GM12878 (cell line): Measurements from ENCODE around the gene TMEM82.

ENCODE experiments used
- CTCF ChIP-seq, 3 experiments: IDR thresholded peaks in 2 of 3; conservative IDR thresholded peaks in 1 of 3; 2 replicates each; pipeline ENCODE4 v1.5.1; 2011; ENCODE audit warnings: low read depth in 3 of 3, low read length in 3 of 3, mild to moderate bottlenecking in 3 of 3, control low read depth in 2 of 3, moderate library complexity in 2 of 3, inconsistent platforms in 1 of 3, mixed read lengths in 1 of 3; ENCODE audit not compliant: control insufficient read depth in 2 of 3, insufficient read depth in 1 of 3; ENCODE audit errors: extremely low read depth in 1 of 3
- EP300 ChIP-seq, 2 experiments: fragments of 150-350 bp in 1 of 2; IDR thresholded peaks; 2 replicates each; pipeline ENCODE4 v1.6.1; 2011 to 2012; ENCODE audit warnings: low read depth in 2 of 2, low read length in 2 of 2, borderline replicate concordance in 1 of 2, improper control_type of control experiment in 1 of 2, inconsistent platforms in 1 of 2; ENCODE audit not compliant: control insufficient read depth in 1 of 2
- JUNB ChIP-seq: IDR thresholded peaks from 2 replicates; pipeline ENCODE4 v1.6.1; 2016; ENCODE audit warnings: antibody characterized with exemption, mild to moderate bottlenecking
- MAX ChIP-seq: IDR thresholded peaks from 2 replicates; pipeline ENCODE4 v1.6.1; 2012; ENCODE audit warnings: low read depth, low read length, improper control_type of control experiment
- PAX8 ChIP-seq: fragments of 450-650 bp; IDR thresholded peaks from 2 replicates; pipeline ENCODE4 v1.6.1; 2017; ENCODE audit warnings: mild to moderate bottlenecking, moderate library complexity
- POLR2A ChIP-seq: IDR thresholded peaks from 2 replicates; pipeline ENCODE4 v1.6.1; 2011; ENCODE audit warnings: low read depth, mild to moderate bottlenecking, low read length
- POLR2AphosphoS2 ChIP-seq: IDR thresholded peaks from 2 replicates; pipeline ENCODE4 v1.6.1; 2011; ENCODE audit warnings: low read depth, mild to moderate bottlenecking, low read length, improper control_type of control experiment, moderate library complexity
- TBL1XR1 ChIP-seq: IDR thresholded peaks from 2 replicates; pipeline ENCODE4 v1.6.1; 2012; ENCODE audit warnings: low read depth, low read length, improper control_type of control experiment

GRCh38 chr1:15756143-15757015, 14.1 kb downstream of the TMEM82 start:
- TF ChIP-seq PAX8 (no peak), CTCF (IDR thresholded peaks at IDR 0.05 in 2 of 3, conservative IDR thresholded peaks at IDR 0.05 in 1 of 3; ENCODE audit: control insufficient read depth in 2 of 3, extremely low read depth in 1 of 3, insufficient read depth in 1 of 3, low read depth in 3 of 3, low read length in 3 of 3) (no peak), MAX (no peak), EP300 (IDR thresholded peaks at IDR 0.05; ENCODE audit: borderline replicate concordance in 1 of 2, control insufficient read depth in 1 of 2, low read depth in 2 of 2, low read length in 2 of 2) (no peak), TBL1XR1 (no peak), POLR2AphosphoS2 (no peak), JUNB (no peak), POLR2A (no peak)
